SK-N-MC (cell line): Measurements from ENCODE around the gene BCOR.

Experiments used
- EZH2 ChIP-seq: fragments of 200-600 bp; sonication (generic); IDR thresholded peaks from one replicate; pipeline ENCODE4 v1.6.1; 2017; ENCODE audit warnings: antibody characterized with exemption
- FOXP2 ChIP-seq: optimal IDR thresholded peaks from 2 replicates; pipeline ENCODE3; 2011; ENCODE audit warnings: mild to moderate bottlenecking, moderate library complexity; ENCODE audit not compliant: insufficient read depth; ENCODE audit errors: extremely low read length, control extremely low read depth
- POLR2AphosphoS5 ChIP-seq: IDR thresholded peaks from 2 replicates; pipeline ENCODE4 v1.6.1; 2012; ENCODE audit warnings: mild to moderate bottlenecking, low read depth, low read length, borderline replicate concordance

GRCh38 chrX:40097504-40098263, at the start of gene BCOR:
- TF ChIP-seq POLR2AphosphoS5, result peak; percentile 79
- no peak for TF ChIP-seq EZH2
- TF ChIP-seq FOXP2, result no peak
